22Rv1 (cell line): ENCODE measurements around the gene FER.
"Not testable (repeated sequence)": the region's sequence is repeated elsewhere in the genome, so short reads cannot be mapped to it uniquely, and the experiment has no call there.

Experiments
- H3K27ac ChIP-seq: fragments of 450-650 bp; 2 replicates; pipeline ENCODE4 v1.5.1; 2017
- CTCF ChIP-seq: fragments of 450-650 bp; IDR thresholded peaks from 2 replicates; pipeline ENCODE4 v1.5.1; 2017; ENCODE audit warnings: mild to moderate bottlenecking
- ZFX ChIP-seq: fragments of 450-650 bp; IDR thresholded peaks from 2 replicates; pipeline ENCODE4 v1.6.1; 2017; ENCODE audit warnings: antibody characterized with exemption, borderline replicate concordance

FER gene

GRCh38 chr5:108822211-108822947 lies 74.7 kb downstream of the FER start:
- no peak for TF ChIP-seq CTCF
- TF ChIP-seq ZFX, result no peak
- no peak overlapping the region for H3K27ac ChIP-seq

- no peak overlapping the region for H3K27ac ChIP-seq
- no peak for TF ChIP-seq ZFX
- TF ChIP-seq CTCF, result no peak
These were observed 79.4 kb downstream of the FER start for GRCh38 chr5:108827131-108827530.

DNA sequence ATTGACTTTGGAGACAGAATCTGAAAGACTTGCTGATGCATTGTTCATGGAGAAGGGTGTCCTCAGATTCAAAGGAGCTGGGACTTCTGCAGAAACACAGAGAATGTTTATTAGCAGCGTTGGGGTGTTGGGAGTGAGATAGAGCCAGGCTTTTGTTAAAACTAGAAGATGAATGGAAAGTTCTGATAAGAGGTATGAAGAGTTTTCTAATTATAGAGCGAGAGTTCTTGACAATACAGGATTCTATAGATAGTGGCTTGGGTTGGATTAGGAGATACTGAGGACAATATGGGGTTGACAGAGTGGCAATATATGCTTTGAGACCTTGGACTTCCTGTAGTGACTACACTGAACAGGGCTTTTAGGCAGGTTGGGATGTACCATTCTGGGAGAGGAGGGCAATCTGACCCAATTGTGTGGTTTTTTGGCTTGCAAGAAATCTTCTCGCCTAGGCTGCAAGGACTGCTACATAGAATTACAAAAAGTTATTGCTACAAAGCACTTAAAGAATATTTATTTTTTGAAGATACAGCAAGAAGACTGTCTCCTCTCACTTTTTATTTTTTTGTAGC lies 83.1 kb downstream of the FER start:
- no peak for TF ChIP-seq ZFX
- no peak for TF ChIP-seq CTCF
- no peak overlapping the region for H3K27ac ChIP-seq

GRCh38 chr5:108836492-108836891 lies 88.8 kb downstream of the FER start:
- no peak overlapping the region for H3K27ac ChIP-seq

GRCh38 chr5:108842260-108842941 lies 94.7 kb downstream of the FER start:
- H3K27ac ChIP-seq, result peak overlapping the region; percentile 52

More at GRCh38 chr5:108836492-108836891, 88.8 kb downstream of the FER start:
- TF ChIP-seq ZFX (no peak), CTCF (no peak)

DNA sequence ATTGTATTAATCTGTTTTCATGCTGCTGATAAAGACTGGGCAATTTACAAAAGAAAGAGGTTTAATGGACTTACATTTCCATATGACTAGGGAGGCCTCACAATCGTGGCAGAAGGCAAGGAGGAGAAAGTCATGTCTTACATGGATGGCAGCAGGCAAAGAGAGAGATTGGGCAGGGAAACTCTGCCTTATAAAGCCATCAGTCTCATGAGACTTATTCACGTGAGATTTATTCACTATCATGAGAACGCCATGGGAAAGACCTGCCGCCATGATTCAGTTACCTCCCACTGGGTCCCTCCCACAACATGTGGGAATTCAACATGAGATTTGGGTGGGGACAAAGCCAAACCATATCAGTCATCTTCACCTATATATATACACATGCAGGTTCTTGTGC lies 103.4 kb downstream of the FER start:
- H3K27ac ChIP-seq, result not testable (repeated sequence)

GRCh38 chr5:108857905-108858304 lies 110.2 kb downstream of the FER start:
- H3K27ac ChIP-seq, result no peak overlapping the region
- no peak for TF ChIP-seq CTCF
- TF ChIP-seq ZFX, result no peak

- H3K27ac ChIP-seq, result no peak overlapping the region
- TF ChIP-seq CTCF, result no peak
- no peak for TF ChIP-seq ZFX
These were observed 111.3 kb downstream of the FER start for GRCh38 chr5:108858959-108859358.
